Fibroblast of peridontal ligament (primary cell): ENCODE results near the gene GCK.
A peak's percentile ranks its signal among the peaks of the same experiment; 100 is the strongest.

Source experiments
- DNase-seq: peaks from one replicate; pipeline ENCODE4 v3.0.0-alpha.2; 2010; ENCODE audit errors: extremely low read depth

The GCK gene

DNA sequence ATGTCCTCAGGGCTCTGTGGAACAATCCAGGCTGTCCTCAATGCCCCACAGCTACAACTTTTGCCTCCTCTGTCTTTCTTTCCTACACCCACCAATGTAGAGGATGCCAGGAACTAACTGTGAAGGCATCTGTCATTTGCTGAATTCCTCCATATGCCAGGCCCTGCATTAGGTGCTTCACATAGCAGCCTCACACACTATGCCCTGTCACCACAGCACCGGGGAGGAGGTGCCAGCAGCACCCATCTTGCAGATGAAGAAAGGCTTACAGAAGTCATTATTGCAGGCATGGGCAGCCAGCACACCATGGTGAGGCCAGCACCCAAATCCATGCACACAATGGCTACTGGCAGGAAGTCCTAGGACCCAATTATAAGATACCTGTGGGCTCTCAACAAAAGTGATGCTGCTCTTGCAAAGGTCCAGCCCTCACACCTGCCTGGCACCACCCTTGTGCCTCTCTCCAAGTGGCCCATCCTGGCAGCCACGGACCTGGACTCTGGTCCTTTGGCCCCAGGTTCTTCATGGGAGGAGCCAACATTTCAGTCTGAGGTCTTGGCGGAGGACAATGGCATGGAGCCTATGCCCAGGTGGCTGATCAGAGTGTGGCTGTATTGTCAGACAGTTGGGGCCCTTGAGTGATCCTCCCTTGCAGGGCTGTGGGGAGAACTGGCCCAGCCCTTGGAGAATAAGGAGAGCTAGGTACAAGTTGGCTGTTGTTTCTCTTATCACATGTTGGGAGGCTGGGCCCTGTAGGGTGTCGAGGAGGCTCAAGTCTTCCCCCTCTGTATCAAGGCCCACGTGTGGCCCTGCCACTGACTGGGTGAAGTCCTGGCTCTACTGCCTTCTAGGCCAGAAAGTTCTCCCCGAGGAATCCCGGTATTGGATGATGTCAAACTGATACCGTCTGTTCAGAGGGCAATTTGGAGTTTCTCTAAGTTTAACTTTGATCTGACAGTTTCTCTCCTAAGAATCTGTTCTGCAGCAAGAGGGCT, 33.8 kb downstream of the GCK start:
- DNase-seq: no peak

- no peak for DNase-seq
These were observed 34.5 kb downstream of the GCK start for GRCh38 chr7:44154703-44155102.

GRCh38 chr7:44153948-44154335, 35.3 kb downstream of the GCK start:
- DNase-seq: no peak

DNA sequence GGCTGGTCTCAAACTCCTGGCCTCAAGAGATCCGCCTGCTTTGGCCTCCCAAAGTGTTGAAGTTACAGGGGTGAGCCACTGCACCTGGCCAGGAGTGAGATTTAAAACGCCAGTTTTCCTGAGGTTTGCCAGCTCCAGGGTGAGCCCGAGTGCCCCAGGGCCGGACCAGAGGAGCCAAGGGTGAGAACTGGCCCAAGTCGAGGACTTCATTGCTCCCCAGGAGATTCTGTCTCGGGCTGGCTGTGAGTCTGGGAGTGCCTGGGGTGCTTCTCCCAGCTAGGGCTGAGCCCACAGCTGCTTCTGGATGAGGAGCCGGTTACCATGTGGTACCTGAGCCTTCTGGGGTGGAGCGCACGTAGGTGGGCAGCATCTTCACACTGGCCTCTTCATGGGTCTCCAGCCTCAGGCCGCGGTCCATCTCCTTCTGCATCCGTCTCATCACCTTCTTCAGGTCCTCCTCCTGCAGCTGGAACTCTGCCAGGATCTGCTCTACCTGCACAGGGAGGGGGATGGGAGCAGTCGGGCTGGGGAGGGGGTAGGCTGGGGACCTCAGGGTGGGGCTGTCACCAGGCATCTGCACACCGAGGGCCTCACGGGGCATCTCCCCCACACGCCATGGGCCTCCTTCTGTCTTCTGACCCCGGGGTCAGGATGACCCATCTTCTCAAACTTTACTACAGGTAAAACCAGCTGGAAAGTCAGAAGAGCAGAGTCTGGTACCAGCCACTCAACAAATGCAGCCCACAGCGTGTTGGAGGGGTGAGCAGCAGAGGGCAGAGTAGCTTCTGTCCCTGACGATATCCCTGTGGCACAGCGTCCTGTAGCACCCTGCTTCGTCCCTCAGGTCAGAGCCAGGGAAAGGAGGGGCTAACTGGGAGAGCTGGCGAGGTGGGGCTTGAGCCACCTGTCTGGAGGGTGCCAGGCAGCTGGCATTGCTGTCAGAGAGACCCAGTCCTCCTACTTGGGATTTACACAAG, 36.0 kb downstream of the GCK start:
- DNase-seq: no peak

DNA sequence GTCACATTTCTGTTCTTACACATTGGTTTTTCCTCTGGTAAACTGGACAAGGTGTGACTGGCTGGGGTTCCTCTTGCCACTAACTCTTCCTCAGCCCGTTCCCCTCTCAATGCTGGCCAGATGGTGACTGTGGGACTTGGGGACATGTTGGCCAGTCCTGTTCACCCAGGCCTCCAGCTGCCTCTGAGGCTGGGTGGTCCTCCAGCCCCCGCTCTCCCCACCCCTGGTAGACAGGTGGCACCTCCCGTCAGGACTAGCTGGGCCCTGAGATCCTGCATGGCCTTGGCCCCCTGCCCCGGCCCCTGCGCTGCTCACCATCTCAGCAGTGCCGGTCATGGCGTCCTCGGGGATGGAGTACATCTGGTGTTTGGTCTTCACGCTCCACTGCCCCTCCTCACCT, 37.3 kb downstream of the GCK start:
- DNase-seq: no peak

DNA sequence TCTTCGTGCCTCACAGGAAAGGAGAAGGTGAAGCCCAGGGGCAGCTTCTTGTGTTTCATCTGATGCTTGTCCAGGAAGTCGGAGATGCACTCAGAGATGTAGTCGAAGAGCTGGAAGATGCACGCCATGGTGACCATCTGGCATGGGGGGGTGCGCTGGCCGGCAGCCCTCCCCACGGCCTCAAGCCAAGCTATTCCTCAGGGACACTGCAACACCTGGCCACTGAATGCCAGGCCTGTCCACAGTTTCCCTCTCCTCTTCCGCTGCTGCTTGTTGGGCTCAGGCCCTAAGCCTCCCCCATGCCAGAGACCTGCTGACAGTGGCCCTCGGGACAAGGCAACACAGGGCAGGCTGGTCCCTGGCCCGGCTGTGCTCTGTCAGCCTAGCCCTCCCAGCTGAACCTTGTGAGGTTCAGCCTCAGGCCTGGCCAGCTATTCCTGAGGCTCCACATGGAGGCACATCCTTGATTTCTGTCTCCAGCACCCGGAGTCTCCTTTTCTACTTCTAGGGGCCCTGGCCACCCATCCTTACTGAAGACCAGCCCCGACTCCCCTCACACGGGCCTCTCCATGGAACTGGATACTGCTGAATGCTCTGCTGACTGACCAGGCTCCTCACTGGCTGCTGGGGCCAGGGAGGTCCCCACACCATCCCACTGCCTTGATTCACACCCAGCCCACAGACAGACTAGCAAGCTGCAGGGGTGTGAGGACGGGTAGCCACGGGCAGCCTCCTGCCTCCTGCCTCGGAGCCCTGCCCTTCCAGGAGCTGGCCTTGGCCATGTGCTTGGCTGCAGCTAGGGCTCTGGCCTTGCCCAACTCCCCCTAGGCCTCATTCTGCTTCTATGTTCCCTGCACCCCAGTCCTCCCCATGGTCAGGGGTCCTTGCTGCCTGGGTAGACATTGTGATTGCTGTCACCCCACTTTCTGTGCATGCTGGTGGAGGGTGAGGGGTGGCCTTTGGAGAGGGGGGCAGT, 38.0 kb downstream of the GCK start:
- no peak for DNase-seq

DNA sequence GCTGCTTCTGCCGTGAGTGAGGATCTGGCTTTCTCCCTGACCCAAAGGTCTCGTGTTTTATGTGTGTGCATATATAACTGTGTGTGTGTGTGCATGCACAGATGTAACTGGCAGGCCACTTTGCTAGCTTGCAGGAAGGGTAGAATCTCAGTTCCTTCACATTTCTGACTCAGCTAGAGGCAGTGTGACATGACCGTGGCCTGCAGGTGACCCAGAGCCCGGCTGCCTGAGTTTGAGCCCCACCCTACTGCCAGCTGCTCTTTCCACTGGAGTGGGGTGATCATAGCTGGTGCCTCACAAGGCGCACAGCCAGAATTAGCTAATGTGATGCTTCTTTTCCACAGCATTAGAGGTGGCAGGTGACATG, 38.8 kb downstream of the GCK start:
- DNase-seq: no peak

GRCh38 chr7:44149571-44150465, 39.4 kb downstream of the GCK start:
- peak; percentile 63 for DNase-seq

GRCh38 chr7:44148961-44149536, 40.2 kb downstream of the GCK start:
- no peak for DNase-seq

GRCh38 chr7:44148166-44148565, 41.1 kb downstream of the GCK start:
- no peak for DNase-seq

- no peak for DNase-seq
These were observed 41.9 kb downstream of the GCK start for GRCh38 chr7:44147026-44147991.

DNA sequence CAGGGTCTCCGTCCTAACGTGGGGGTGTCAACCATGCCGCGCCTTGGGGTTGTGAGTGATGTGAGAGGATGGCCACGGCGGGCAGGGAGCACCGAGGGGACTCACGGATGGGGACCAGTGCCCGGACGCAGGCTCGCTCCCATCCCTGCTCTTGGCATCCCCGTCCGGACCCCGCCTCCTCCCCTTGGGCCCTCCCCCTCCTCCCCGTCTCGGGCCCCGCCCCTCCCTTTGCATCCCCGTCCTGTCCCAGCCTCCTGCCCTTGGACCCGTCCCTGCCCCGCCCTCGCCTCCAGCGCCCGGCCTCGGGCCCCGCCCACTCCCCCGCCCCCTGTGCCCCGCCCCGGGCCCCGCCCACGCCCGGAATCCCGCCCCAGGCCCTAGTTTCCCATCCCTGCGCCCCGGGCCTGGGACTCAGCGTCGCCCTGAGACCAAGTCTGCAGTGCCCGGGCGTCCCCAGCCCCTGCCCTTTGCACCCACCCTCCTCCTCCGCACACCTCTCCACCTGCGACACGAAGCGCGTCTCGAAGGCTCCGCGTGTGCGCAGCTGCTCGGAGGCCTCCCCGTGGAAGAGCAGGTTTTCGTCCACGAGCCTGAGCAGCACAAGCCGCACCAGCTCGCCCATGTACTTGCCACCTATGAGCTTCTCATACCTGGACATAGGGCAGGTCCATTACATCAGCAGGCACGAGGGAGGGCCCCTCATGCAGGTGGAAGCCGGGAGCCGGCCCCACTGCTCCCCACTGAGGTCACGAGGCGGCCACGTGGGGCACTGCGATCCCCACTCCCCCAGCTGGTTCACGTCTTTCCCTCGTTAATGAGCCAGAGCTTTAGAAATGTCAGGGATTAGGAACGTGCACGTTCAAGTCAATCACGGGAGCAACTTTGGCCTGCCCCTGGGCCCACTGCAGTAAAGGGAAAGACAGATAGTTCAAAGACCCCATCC, 43.0 kb downstream of the GCK start:
- DNase-seq: peak; percentile 9

DNA sequence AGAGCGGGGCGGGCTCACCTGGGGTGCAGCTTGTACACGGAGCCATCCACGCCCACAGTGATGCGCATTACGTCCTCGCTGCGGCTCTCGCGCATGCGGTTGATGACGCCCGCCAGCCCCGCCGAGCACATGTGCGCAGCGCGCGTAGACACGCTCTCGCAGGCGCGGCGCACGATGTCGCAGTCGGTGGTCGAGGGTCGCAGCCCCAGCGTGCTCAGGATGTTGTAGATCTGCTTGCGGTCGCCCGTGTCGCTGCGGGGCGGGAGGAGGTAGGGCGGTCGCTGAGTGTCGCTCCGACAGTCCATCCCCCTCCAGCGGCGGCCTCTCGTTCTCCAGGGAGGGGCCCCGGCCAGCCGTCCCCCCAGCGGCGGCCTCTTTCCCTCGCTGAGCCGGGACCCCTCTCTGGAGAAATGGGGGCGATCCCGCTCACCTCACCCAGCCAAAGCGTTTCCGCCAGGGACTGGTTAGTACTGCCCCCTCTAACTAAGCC, 43.7 kb downstream of the GCK start:
- no peak for DNase-seq

GRCh38 chr7:44144968-44145478, 44.2 kb downstream of the GCK start:
- no peak for DNase-seq

DNA sequence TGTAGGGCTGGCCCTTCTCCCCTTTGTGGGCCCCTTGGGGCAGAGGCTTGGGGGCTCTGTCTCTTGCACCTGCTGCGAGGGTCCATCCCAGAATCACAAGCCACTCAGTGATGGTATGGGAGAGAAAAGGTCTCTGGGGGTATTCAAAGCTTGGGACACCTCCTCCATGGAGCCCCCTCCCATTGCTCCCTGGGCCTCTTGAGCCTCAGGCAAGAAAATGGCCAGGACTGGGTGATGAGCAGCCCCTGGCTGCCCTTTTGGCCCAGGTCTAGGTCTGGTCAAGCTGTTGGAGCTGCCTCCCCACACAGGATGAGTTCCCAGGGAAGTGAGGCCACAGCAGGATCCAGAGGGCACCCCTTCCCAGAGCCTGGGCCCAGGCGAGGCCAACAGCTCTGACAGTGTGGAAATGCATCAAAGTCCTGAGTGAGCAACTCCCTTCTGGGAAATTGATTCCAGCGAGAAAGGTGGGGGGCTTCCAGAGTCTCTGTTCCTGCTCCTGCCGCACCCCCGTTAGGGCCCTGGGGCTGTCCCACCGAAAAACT, 44.7 kb downstream of the GCK start:
- DNase-seq: no peak

DNA sequence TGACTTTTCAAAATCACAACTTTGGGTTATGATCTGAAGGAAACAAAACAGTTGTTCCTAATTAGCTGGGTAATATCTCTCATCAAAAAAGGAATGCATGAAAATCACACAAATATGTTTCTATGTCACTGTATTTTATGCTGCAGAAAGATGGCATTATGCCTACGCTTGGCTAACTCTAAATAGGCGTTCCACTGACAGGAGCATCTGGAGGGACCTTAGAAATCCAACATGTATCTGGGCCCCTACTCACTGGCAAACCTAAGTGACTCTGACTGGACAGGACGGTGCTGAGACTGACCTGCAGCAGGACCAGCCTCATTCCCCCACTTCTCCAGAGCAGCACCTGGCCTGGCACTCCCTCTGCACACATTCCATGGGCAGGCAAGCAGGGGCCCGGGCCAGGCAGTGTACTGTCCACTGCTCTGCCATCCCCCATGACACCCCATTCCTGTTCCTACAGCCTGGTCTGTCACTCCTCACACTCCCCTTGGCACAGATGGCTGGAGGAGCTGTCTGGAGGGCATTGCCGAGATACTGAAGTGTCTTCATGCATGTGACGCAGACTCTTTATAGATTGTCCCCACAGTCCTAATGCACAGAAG, 45.5 kb downstream of the GCK start:
- DNase-seq: peak; percentile 11
